CD4-positive, alpha-beta T cell (primary cell): Measurements from ENCODE around the gene EXD2. TPM values are rescaled to one million over a fixed set of nuclear protein-coding genes. Genes with fewer than 3 reads are reported as not detected.
A peak's percentile ranks its signal among the peaks of the same experiment; 100 is the strongest.

ENCODE experiments used
- ATAC-seq: fragments of 200-7000 bp; cut with Tn5 transposase; one replicate; pipeline ENCODE4 v1.10.0; 2022; ENCODE audit warnings: mild to moderate bottlenecking; ENCODE audit not compliant: poor library complexity
- CTCF ChIA-PET: fragments of 350-600 bp; sonication (Branson Sonifier 250); formaldehyde crosslinking; loops from one replicate; lab custom pipeline; 2021; ENCODE audit warnings: antibody characterized with exemption, inconsistent platforms; lab: Charles Lee
- POLR2A ChIA-PET: fragments of 350-600 bp; sonication (Branson Sonifier 250); formaldehyde crosslinking; loops from one replicate; lab custom pipeline; 2021; ENCODE audit warnings: antibody characterized with exemption, inconsistent platforms; lab: Charles Lee
- DNase-seq, 14 experiments: peaks; one replicate each; pipeline ENCODE4 v3.0.0-alpha.2; 2013 to 2020; ENCODE audit warnings: mixed read lengths in 2 of 14
- H3K27ac ChIP-seq, 2 donors: one replicate each; pipeline versions ENCODE4 v1.5.1 to v1.7.0; 2013; ENCODE audit warnings: low read length in 2 of 2, low read depth in 1 of 2, mild to moderate bottlenecking in 1 of 2
- H3K27me3 ChIP-seq, 2 experiments: 1 replicate in 1 of 2; 2 replicates in 1 of 2; pipeline versions ENCODE4 v1.6.1 to v1.7.0; 2013; ENCODE audit warnings: low read length in 2 of 2, control low read depth in 1 of 2, mild to moderate bottlenecking in 1 of 2, moderate library complexity in 1 of 2; ENCODE audit not compliant: insufficient read depth in 2 of 2, control insufficient read depth in 1 of 2
- H3K36me3 ChIP-seq: one replicate; pipeline ENCODE4 v1.6.1; 2013; ENCODE audit warnings: low read length, control low read depth; ENCODE audit not compliant: insufficient read depth
- H3K4me1 ChIP-seq: one replicate; pipeline ENCODE4 v1.6.1; 2013; ENCODE audit warnings: low read length, control low read depth; ENCODE audit not compliant: insufficient read depth
- H3K4me3 ChIP-seq: one replicate; pipeline ENCODE4 v1.5.1; 2013; ENCODE audit warnings: mild to moderate bottlenecking, low read length, moderate library complexity
- H3K9me3 ChIP-seq, 2 experiments: 1 replicate in 1 of 2; 2 replicates in 1 of 2; pipeline versions ENCODE4 v1.6.1 to v1.7.0; 2013; ENCODE audit warnings: low read length in 2 of 2, mild to moderate bottlenecking in 2 of 2, control low read depth in 1 of 2, moderate library complexity in 1 of 2; ENCODE audit not compliant: control insufficient read depth in 1 of 2, insufficient read depth in 1 of 2
- H3K27ac Mint-ChIP-seq: one replicate; pipeline ENCODE4 v1.8.0; 2020; ENCODE audit warnings: mixed read lengths
- H3K27me3 Mint-ChIP-seq: one replicate; pipeline ENCODE4 v1.8.0; 2021; ENCODE audit warnings: mixed read lengths
- H3K36me3 Mint-ChIP-seq: one replicate; pipeline ENCODE4 v1.8.0; 2021; ENCODE audit warnings: low read depth, mixed read lengths
- H3K4me1 Mint-ChIP-seq: one replicate; pipeline ENCODE4 v1.8.0; 2021; ENCODE audit warnings: low read depth, mixed read lengths
- H3K4me3 Mint-ChIP-seq: one replicate; pipeline ENCODE4 v1.8.0; 2020; ENCODE audit warnings: mild to moderate bottlenecking, mixed read lengths
- H3K9me3 Mint-ChIP-seq: one replicate; pipeline ENCODE4 v1.8.0; 2020; ENCODE audit warnings: mixed read lengths
- intact Hi-C, 2 experiments: fragments of 100-400 bp; cut with DNase I in 1 of 2; cut with micrococcal nuclease in 1 of 2; formaldehyde crosslinking; loops; one replicate each; pipeline versions ENCODE4 v1.15.1 to v1.9.0; 2023 to 2025; cut with DNase I, micrococcal nuclease
- total RNA-seq, 174 experiments: library from RNA in 2 of 174; stranded (reverse) in 2 of 174; gene quantifications; one replicate each; pipeline ENCODE4 v1.2.3 and lab custom pipeline; 2021 to 2026
- TF ChIP-seq, protein P1 (sequence below): fragments of 200-600 bp; IDR thresholded peaks from one replicate; pipeline ENCODE4 v1.8.0; 2022; ENCODE audit warnings: antibody characterized with exemption, mild to moderate bottlenecking

EXD2 gene
- total RNA-seq, 2 experiments from 2014 or later = 6.6 to 7.0 TPM

- Histone ChIP-seq H3K27ac (no peak overlapping the region), H3K4me1 (no peaks in the 10 kb centered on the region), H3K9me3 (no peaks in the 10 kb centered on the region), H3K27me3 (no peaks in the 10 kb centered on the region), H3K4me3 (no peak overlapping the region), H3K36me3 (peaks cover 35% of the 10 kb centered on the region)
- Mint-ChIP-seq H3K4me3 (no peak overlapping the region), H3K36me3 (peaks cover 53% of the 10 kb centered on the region), H3K4me1 (peaks cover 6% of the 10 kb centered on the region), H3K27me3 (no peaks in the 10 kb centered on the region), H3K27ac (no peak overlapping the region), H3K9me3 (no peaks in the 10 kb centered on the region)
- ATAC-seq (no peak), DNase-seq (no peak)
- intact Hi-C loops = loop anchor here in 1 of 2 experiments (5.0 kb wide), 2 partner anchors 89 to 486 kb away; partner anchors contain the start of gene DCAF5
- ChIA-PET CTCF (interaction anchor here (1.0 kb wide), 1 partner anchor 112 kb away, joined by 3 read pairs; no protein-coding TSS in a partner anchor), POLR2A (no interaction called here)
- TF ChIP-seq, protein P1, sequence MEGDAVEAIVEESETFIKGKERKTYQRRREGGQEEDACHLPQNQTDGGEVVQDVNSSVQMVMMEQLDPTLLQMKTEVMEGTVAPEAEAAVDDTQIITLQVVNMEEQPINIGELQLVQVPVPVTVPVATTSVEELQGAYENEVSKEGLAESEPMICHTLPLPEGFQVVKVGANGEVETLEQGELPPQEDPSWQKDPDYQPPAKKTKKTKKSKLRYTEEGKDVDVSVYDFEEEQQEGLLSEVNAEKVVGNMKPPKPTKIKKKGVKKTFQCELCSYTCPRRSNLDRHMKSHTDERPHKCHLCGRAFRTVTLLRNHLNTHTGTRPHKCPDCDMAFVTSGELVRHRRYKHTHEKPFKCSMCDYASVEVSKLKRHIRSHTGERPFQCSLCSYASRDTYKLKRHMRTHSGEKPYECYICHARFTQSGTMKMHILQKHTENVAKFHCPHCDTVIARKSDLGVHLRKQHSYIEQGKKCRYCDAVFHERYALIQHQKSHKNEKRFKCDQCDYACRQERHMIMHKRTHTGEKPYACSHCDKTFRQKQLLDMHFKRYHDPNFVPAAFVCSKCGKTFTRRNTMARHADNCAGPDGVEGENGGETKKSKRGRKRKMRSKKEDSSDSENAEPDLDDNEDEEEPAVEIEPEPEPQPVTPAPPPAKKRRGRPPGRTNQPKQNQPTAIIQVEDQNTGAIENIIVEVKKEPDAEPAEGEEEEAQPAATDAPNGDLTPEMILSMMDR = no peak
Measured at GRCh38 chr14:69241577-69241976, 50.3 kb downstream of the EXD2 start.

DNA sequence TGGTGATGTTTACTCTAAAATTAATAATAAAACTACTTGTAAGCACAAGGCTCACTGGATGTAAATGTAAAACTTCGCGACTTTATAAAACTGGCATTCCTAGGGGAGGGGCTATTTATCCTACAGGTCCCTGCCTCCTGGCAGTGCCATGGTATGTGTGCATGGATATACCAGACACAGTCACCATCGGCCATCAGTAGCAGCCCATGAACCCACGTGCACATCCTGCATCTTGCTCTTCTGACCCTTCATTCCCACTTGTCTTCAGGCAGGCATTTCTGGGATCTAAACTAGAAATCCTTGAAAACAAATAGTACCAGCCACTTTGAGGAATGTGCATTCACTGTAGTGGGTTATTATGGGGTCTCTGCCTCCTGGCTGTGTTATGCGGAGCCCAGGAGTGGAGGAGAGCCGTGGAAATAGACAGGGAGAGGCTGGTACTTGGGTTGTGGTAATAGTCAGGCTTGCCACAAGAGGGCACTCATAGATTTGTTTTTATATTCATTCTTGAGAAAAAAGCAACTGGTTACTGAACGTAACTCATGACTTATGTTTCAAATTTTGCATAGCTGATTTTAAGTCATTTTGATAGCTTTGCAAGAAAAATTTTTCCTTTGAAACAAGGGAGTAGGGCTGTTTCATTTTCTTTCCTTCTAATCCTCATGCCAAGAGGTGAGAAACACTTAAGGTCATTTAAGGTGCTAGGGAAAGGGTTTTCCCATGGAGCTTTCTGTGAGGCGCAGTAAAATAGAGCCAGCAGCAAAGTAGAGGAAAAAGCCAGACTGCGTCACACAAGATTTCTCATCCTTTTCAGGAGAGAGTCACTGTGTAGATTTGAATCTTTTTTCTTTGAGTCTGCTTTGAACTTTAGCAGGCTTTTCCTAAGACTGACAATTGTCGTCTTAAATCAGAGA is 51.3 kb downstream of the EXD2 start:
- Histone ChIP-seq H3K4me3 (no peak overlapping the region), H3K9me3 (no peaks in the 10 kb centered on the region), H3K4me1 (no peaks in the 10 kb centered on the region), H3K27me3 (no peaks in the 10 kb centered on the region), H3K36me3 (peaks cover 25% of the 10 kb centered on the region), H3K27ac (no peak overlapping the region)
- TF ChIP-seq, protein P1 = peak; percentile 91
- no peak overlapping the region for H3K4me3 Mint-ChIP-seq
- peak; percentile 77 for ATAC-seq
- CTCF ChIA-PET = interaction anchor here (0.6 to 1.5 kb wide), 7 partner anchors 89 to 221 kb away, joined by 3 to 6 read pairs (median 3); no protein-coding TSS in a partner anchor
- POLR2A ChIA-PET = no interaction called here
- H3K4me1 Mint-ChIP-seq = peaks cover 6% of the 10 kb centered on the region
- intact Hi-C loops = loop anchor here (1.0 to 5.0 kb wide), 6 partner anchors 90 to 485 kb away; partner anchors contain the start of genes CCDC177 (in 1 of the 2) and DCAF5 (in 1 of the 2)
- H3K36me3 Mint-ChIP-seq = peaks cover 43% of the 10 kb centered on the region
- H3K9me3 Mint-ChIP-seq = no peaks in the 10 kb centered on the region
- no peaks in the 10 kb centered on the region for H3K27me3 Mint-ChIP-seq
- peak in 13 of 14 experiments; percentile 7 to 74 (median 37) for DNase-seq
- no peak overlapping the region for H3K27ac Mint-ChIP-seq

DNA sequence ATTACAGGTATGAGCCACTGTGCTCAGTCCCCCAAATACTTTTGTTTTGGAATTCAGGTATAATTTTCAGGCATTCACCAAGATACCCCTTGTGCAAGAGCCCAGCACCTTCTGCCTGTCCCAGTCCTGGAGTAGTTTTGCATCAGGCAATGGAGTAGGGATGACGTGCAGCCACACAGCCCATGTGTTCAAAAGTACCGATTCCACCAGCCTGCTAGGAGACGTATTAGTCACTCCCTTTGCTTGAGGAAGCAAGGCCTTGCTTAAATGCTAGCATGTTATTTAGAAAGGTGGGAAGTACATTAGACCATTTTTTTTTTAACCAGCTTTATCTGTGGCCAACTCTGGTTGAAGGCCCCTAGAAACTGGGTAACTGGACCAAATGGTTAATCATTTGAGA is 53.6 kb downstream of the EXD2 start:
- H3K4me3 ChIP-seq = no peak overlapping the region
- ChIA-PET CTCF (no interaction called here), POLR2A (no interaction called here)
- no peaks in the 10 kb centered on the region for H3K27me3 ChIP-seq
- H3K36me3 Mint-ChIP-seq = peaks cover 27% of the 10 kb centered on the region
- DNase-seq (no peak), ATAC-seq (no peak)
- H3K36me3 ChIP-seq = peaks cover 12% of the 10 kb centered on the region
- H3K27ac Mint-ChIP-seq = no peak overlapping the region
- TF ChIP-seq, protein P1 = no peak
- H3K9me3 Mint-ChIP-seq = no peaks in the 10 kb centered on the region
- intact Hi-C loops = loop anchor here in 1 of 2 experiments (5.0 kb wide), 2 partner anchors 93 to 482 kb away; partner anchors contain the start of gene DCAF5
- no peak overlapping the region for H3K4me3 Mint-ChIP-seq
- H3K27me3 Mint-ChIP-seq = no peaks in the 10 kb centered on the region
- no peak overlapping the region for H3K27ac ChIP-seq
- no peaks in the 10 kb centered on the region for H3K9me3 ChIP-seq
- peaks cover 6% of the 10 kb centered on the region for H3K4me1 Mint-ChIP-seq
- H3K4me1 ChIP-seq = no peaks in the 10 kb centered on the region
